ENCODE results near the gene RTN4RL1.
"Not testable (repeated sequence)": the region's sequence is repeated elsewhere in the genome, so short reads cannot be mapped to it uniquely, and the experiment has no call there.

RTN4RL1 gene

GRCh38 chr17:1985686-1986085 is 39.4 kb downstream of the RTN4RL1 start:
- Mint-ChIP-seq H3K27ac (no peak overlapping the region), H3K27me3 (peaks cover 23 to 29% of the 10 kb centered on the region in 2 donors), H3K9me3 (no peaks in the 10 kb centered on the region), H3K4me3 (no peak overlapping the region), H3K36me3 (ENCODE audit: insufficient read depth) (no peaks in the 10 kb centered on the region), H3K4me1 (ENCODE audit: low read depth in 2 of 2) (no peaks in the 10 kb centered on the region)
- DNase-seq: no peak
- no peak for ATAC-seq (replicated peaks)

- no peak for DNase-seq
- Mint-ChIP-seq H3K4me1 (ENCODE audit: low read depth in 2 of 2) (no peaks in the 10 kb centered on the region), H3K27me3 (peaks cover 19 to 26% of the 10 kb centered on the region in 2 donors), H3K4me3 (no peak overlapping the region), H3K9me3 (no peaks in the 10 kb centered on the region), H3K27ac (no peak overlapping the region), H3K36me3 (ENCODE audit: insufficient read depth) (no peaks in the 10 kb centered on the region)
- ATAC-seq (replicated peaks): no peak
Observed at GRCh38 chr17:1985093-1985492, 40.0 kb downstream of the RTN4RL1 start.

- ATAC-seq (replicated peaks); DNase-seq; H3K27ac Mint-ChIP-seq; H3K4me3 Mint-ChIP-seq; H3K4me1 Mint-ChIP-seq (ENCODE audit: low read depth in 2 of 2); H3K9me3 Mint-ChIP-seq; H3K36me3 Mint-ChIP-seq (ENCODE audit: insufficient read depth): not testable (repeated sequence)
- H3K27me3 Mint-ChIP-seq: peaks cover 18 to 21% of the 10 kb centered on the region in 2 donors
Observed at GRCh38 chr17:1982793-1983366, 42.3 kb downstream of the RTN4RL1 start.

- H3K9me3 Mint-ChIP-seq: no peaks in the 10 kb centered on the region
- no peaks in the 10 kb centered on the region for H3K36me3 Mint-ChIP-seq (ENCODE audit: insufficient read depth)
- ATAC-seq (replicated peaks): no peak
- peaks cover 23 to 30% of the 10 kb centered on the region in 2 donors for H3K27me3 Mint-ChIP-seq
- no peaks in the 10 kb centered on the region for H3K4me1 Mint-ChIP-seq (ENCODE audit: low read depth in 2 of 2)
- no peak overlapping the region for H3K4me3 Mint-ChIP-seq
- no peak overlapping the region for H3K27ac Mint-ChIP-seq
- no peak for DNase-seq
Observed at GRCh38 chr17:1980665-1981250, 44.4 kb downstream of the RTN4RL1 start.

- no peaks in the 10 kb centered on the region for H3K9me3 Mint-ChIP-seq
- DNase-seq (no peak), ATAC-seq (replicated peaks) (no peak)
- no peak overlapping the region for H3K27ac Mint-ChIP-seq
- peaks cover 2 to 3% of the 10 kb centered on the region in 2 donors for H3K4me1 Mint-ChIP-seq (ENCODE audit: low read depth in 2 of 2)
- no peak overlapping the region for H3K4me3 Mint-ChIP-seq
- peaks cover 34 to 43% of the 10 kb centered on the region in 2 donors for H3K27me3 Mint-ChIP-seq
- H3K36me3 Mint-ChIP-seq (ENCODE audit: insufficient read depth): no peaks in the 10 kb centered on the region
Observed at GRCh38 chr17:1979182-1979985, 45.8 kb downstream of the RTN4RL1 start.

GRCh38 chr17:1978396-1978949 is 46.7 kb downstream of the RTN4RL1 start:
- no peaks in the 10 kb centered on the region for H3K36me3 Mint-ChIP-seq (ENCODE audit: insufficient read depth)
- ATAC-seq (replicated peaks) (no peak), DNase-seq (no peak)
- H3K4me1 Mint-ChIP-seq (ENCODE audit: low read depth in 2 of 2): peaks cover 2 to 3% of the 10 kb centered on the region in 2 donors
- no peaks in the 10 kb centered on the region for H3K9me3 Mint-ChIP-seq
- H3K27ac Mint-ChIP-seq: no peak overlapping the region
- H3K4me3 Mint-ChIP-seq: peak overlapping the region in 1 of 2 donors; percentile 29
- peaks cover 38 to 49% of the 10 kb centered on the region in 2 donors for H3K27me3 Mint-ChIP-seq

GRCh38 chr17:1977583-1978395 is 47.3 kb downstream of the RTN4RL1 start:
- H3K9me3 Mint-ChIP-seq: no peaks in the 10 kb centered on the region
- H3K4me1 Mint-ChIP-seq (ENCODE audit: low read depth in 2 of 2): peaks cover 2 to 3% of the 10 kb centered on the region in 2 donors
- no peaks in the 10 kb centered on the region for H3K36me3 Mint-ChIP-seq (ENCODE audit: insufficient read depth)
- H3K4me3 Mint-ChIP-seq: peak overlapping the region in 1 of 2 donors; percentile 29
- H3K27me3 Mint-ChIP-seq: peaks cover 38 to 51% of the 10 kb centered on the region in 2 donors
- H3K27ac Mint-ChIP-seq: no peak overlapping the region
- ATAC-seq (replicated peaks) (no peak), DNase-seq (no peak)

GRCh38 chr17:1976683-1977064 is 48.5 kb downstream of the RTN4RL1 start:
- Mint-ChIP-seq H3K27ac (no peak overlapping the region), H3K4me3 (no peak overlapping the region), H3K4me1 (ENCODE audit: low read depth in 2 of 2) (peaks cover 2 to 3% of the 10 kb centered on the region in 2 donors), H3K9me3 (no peaks in the 10 kb centered on the region), H3K27me3 (peaks cover 37 to 51% of the 10 kb centered on the region in 2 donors), H3K36me3 (ENCODE audit: insufficient read depth) (no peaks in the 10 kb centered on the region)
- no peak for DNase-seq
- no peak for ATAC-seq (replicated peaks)

GRCh38 chr17:1976000-1976682 is 49.0 kb downstream of the RTN4RL1 start:
- Mint-ChIP-seq H3K4me3 (no peak overlapping the region), H3K4me1 (ENCODE audit: low read depth in 2 of 2) (peaks cover 2 to 3% of the 10 kb centered on the region in 2 donors), H3K36me3 (ENCODE audit: insufficient read depth) (no peaks in the 10 kb centered on the region), H3K9me3 (no peaks in the 10 kb centered on the region), H3K27ac (no peak overlapping the region), H3K27me3 (peaks cover 37 to 53% of the 10 kb centered on the region in 2 donors)
- ATAC-seq (replicated peaks) (no peak), DNase-seq (no peak)

GRCh38 chr17:1975573-1975972 is 49.6 kb downstream of the RTN4RL1 start:
- peaks cover 43 to 58% of the 10 kb centered on the region in 2 donors for H3K27me3 Mint-ChIP-seq
- H3K4me1 Mint-ChIP-seq (ENCODE audit: low read depth in 2 of 2): peaks cover 2 to 3% of the 10 kb centered on the region in 2 donors
- no peak overlapping the region for H3K4me3 Mint-ChIP-seq
- no peaks in the 10 kb centered on the region for H3K36me3 Mint-ChIP-seq (ENCODE audit: insufficient read depth)
- H3K9me3 Mint-ChIP-seq: no peaks in the 10 kb centered on the region
- ATAC-seq (replicated peaks) (no peak), DNase-seq (no peak)
- H3K27ac Mint-ChIP-seq: no peak overlapping the region

GRCh38 chr17:1972487-1973160 is 52.5 kb downstream of the RTN4RL1 start:
- DNase-seq: no peak
- peaks cover 67 to 79% of the 10 kb centered on the region in 2 donors for H3K27me3 Mint-ChIP-seq
- H3K27ac Mint-ChIP-seq: no peak overlapping the region
- H3K9me3 Mint-ChIP-seq: no peaks in the 10 kb centered on the region
- no peak overlapping the region for H3K4me3 Mint-ChIP-seq
- H3K4me1 Mint-ChIP-seq (ENCODE audit: low read depth in 2 of 2): peaks cover 2 to 9% of the 10 kb centered on the region in 2 donors
- H3K36me3 Mint-ChIP-seq (ENCODE audit: insufficient read depth): no peaks in the 10 kb centered on the region
- ATAC-seq (replicated peaks): no peak

GRCh38 chr17:1970843-1971384 is 54.2 kb downstream of the RTN4RL1 start:
- ATAC-seq (replicated peaks): no peak
- no peak for DNase-seq
- H3K27me3 Mint-ChIP-seq: peaks cover 67 to 88% of the 10 kb centered on the region in 2 donors
- no peaks in the 10 kb centered on the region for H3K9me3 Mint-ChIP-seq
- no peaks in the 10 kb centered on the region for H3K36me3 Mint-ChIP-seq (ENCODE audit: insufficient read depth)
- no peak overlapping the region for H3K27ac Mint-ChIP-seq
- peaks cover 2 to 13% of the 10 kb centered on the region in 2 donors for H3K4me1 Mint-ChIP-seq (ENCODE audit: low read depth in 2 of 2)
- no peak overlapping the region for H3K4me3 Mint-ChIP-seq

All from effector memory CD8-positive, alpha-beta T cell (primary cell).